WTC11 (cell line): ENCODE measurements around the gene FNBP1L. TPM values are rescaled to one million over a fixed set of nuclear protein-coding genes. Genes with fewer than 3 reads are reported as not detected.

Experiments
- ATAC-seq: fragments of 200-7000 bp; cut with Tn5 transposase; 2 replicates; pipeline ENCODE4 v1.10.0; 2021; ENCODE audit warnings: mild to moderate bottlenecking, moderate library complexity
- CTCF ChIA-PET: fragments of 300-600 bp; sonication (Branson Sonifier 250); formaldehyde crosslinking; loops from one replicate; lab custom pipeline; 2021; ENCODE audit warnings: antibody characterized with exemption; lab: Charles Lee
- POLR2A ChIA-PET: fragments of 350-600 bp; sonication (Branson Sonifier 250); formaldehyde crosslinking; loops from one replicate; lab custom pipeline; 2021; ENCODE audit warnings: antibody characterized with exemption; lab: Charles Lee
- DNase-seq: peaks from one replicate; pipeline ENCODE4 v3.0.0; 2021; ENCODE audit warnings: low spot score
- H3K27ac Mint-ChIP-seq: 2 replicates; pipeline ENCODE4 v1.8.0; 2021; ENCODE audit warnings: mixed read lengths
- H3K27me3 Mint-ChIP-seq: 2 replicates; pipeline ENCODE4 v1.8.0; 2021; ENCODE audit warnings: low read depth, mild to moderate bottlenecking, moderate library complexity, mixed read lengths
- H3K36me3 Mint-ChIP-seq: 2 replicates; pipeline ENCODE4 v1.8.0; 2021; ENCODE audit warnings: mixed read lengths
- H3K4me1 Mint-ChIP-seq: 2 replicates; pipeline ENCODE4 v1.8.0; 2022; ENCODE audit warnings: mixed read lengths
- H3K4me3 Mint-ChIP-seq: 2 replicates; pipeline ENCODE4 v1.8.0; 2021; ENCODE audit warnings: mild to moderate bottlenecking, moderate library complexity, mixed read lengths
- H3K9me3 Mint-ChIP-seq: 2 replicates; pipeline ENCODE4 v1.8.0; 2021; ENCODE audit warnings: mixed read lengths
- AFF4 ChIP-seq: sonication (generic); formaldehyde crosslinking; IDR thresholded peaks from 2 replicates; pipeline ENCODE4 v1.8.1; 2023; ENCODE audit warnings: mild to moderate bottlenecking, missing genetic modification reagents, borderline replicate concordance
- ATF1 ChIP-seq: sonication (generic); formaldehyde crosslinking; IDR thresholded peaks from 2 replicates; pipeline ENCODE4 v1.8.1; 2023; ENCODE audit warnings: mild to moderate bottlenecking, moderate library complexity, missing genetic modification reagents
- ATF2 ChIP-seq: sonication (generic); formaldehyde crosslinking; IDR thresholded peaks from 2 replicates; pipeline ENCODE4 v1.8.1; 2022; ENCODE audit warnings: low read depth, missing genetic modification reagents, borderline replicate concordance
- CBFB ChIP-seq: sonication (generic); formaldehyde crosslinking; IDR thresholded peaks from 2 replicates; pipeline ENCODE4 v1.8.1; 2022; ENCODE audit warnings: mild to moderate bottlenecking, low read depth, missing genetic modification reagents
- CREB1 ChIP-seq: sonication (generic); formaldehyde crosslinking; IDR thresholded peaks from 2 replicates; pipeline ENCODE4 v1.8.0; 2023; ENCODE audit warnings: mild to moderate bottlenecking, missing genetic modification reagents
- CTCF ChIP-seq: fragments of 200-600 bp; IDR thresholded peaks from 2 replicates; pipeline ENCODE4 v1.8.0; 2022; ENCODE audit warnings: antibody characterized with exemption
- E2F1 ChIP-seq: sonication (generic); formaldehyde crosslinking; IDR thresholded peaks from 2 replicates; pipeline ENCODE4 v1.8.0; 2022; ENCODE audit warnings: mild to moderate bottlenecking, missing genetic modification reagents
- EMX1 ChIP-seq: fragments of 250-450 bp; sonication (Bioruptor Pico); IDR thresholded peaks from 2 replicates; pipeline ENCODE4 v1.8.0; 2021; ENCODE audit warnings: mild to moderate bottlenecking
- FOXK1 ChIP-seq: sonication (generic); formaldehyde crosslinking; IDR thresholded peaks from 2 replicates; pipeline ENCODE4 v1.8.0; 2022; ENCODE audit warnings: mild to moderate bottlenecking, moderate library complexity, missing genetic modification reagents
- GRHL2 ChIP-seq: fragments of 250-450 bp; sonication (Bioruptor Pico); IDR thresholded peaks from 2 replicates; pipeline ENCODE4 v1.8.0; 2022; ENCODE audit warnings: mild to moderate bottlenecking, moderate library complexity; ENCODE audit not compliant: insufficient replicate concordance, severe bottlenecking
- IRF2 ChIP-seq: sonication (generic); formaldehyde crosslinking; IDR thresholded peaks from 2 replicates; pipeline ENCODE4 v1.8.0; 2022; ENCODE audit warnings: low read depth, missing genetic modification reagents, borderline replicate concordance
- JUN ChIP-seq: sonication (generic); formaldehyde crosslinking; IDR thresholded peaks from 2 replicates; pipeline ENCODE4 v1.8.0; 2023; ENCODE audit warnings: mild to moderate bottlenecking, missing genetic modification reagents
- NR1H2 ChIP-seq: sonication (generic); formaldehyde crosslinking; IDR thresholded peaks from 2 replicates; pipeline ENCODE4 v1.9.0; 2021; ENCODE audit warnings: mild to moderate bottlenecking, moderate library complexity, missing genetic modification reagents
- NR3C1 ChIP-seq: sonication (generic); formaldehyde crosslinking; conservative IDR thresholded peaks from 2 replicates; pipeline ENCODE4 v1.8.1; 2023; ENCODE audit warnings: low read depth, mild to moderate bottlenecking, missing genetic modification reagents
- SOX15 ChIP-seq: fragments of 250-450 bp; sonication (Bioruptor Pico); IDR thresholded peaks from 2 replicates; pipeline ENCODE4 v1.9.0; 2021; ENCODE audit warnings: mild to moderate bottlenecking
- SP1 ChIP-seq: sonication (generic); formaldehyde crosslinking; conservative IDR thresholded peaks from 2 replicates; pipeline ENCODE4 v1.8.1; 2022; ENCODE audit warnings: missing genetic modification reagents
- TEAD4 ChIP-seq: sonication (generic); formaldehyde crosslinking; IDR thresholded peaks from 2 replicates; pipeline ENCODE4 v1.8.0; 2022; ENCODE audit warnings: mild to moderate bottlenecking, missing genetic modification reagents
- USF2 ChIP-seq: sonication (generic); formaldehyde crosslinking; IDR thresholded peaks from 2 replicates; pipeline ENCODE4 v1.8.1; 2023; ENCODE audit warnings: mild to moderate bottlenecking, missing genetic modification reagents, moderate library complexity
- ZBTB43 ChIP-seq: sonication (generic); formaldehyde crosslinking; IDR thresholded peaks from 2 replicates; pipeline ENCODE4 v1.8.1; 2023; ENCODE audit warnings: mild to moderate bottlenecking, missing genetic modification reagents
- ZNF121 ChIP-seq: sonication (generic); formaldehyde crosslinking; IDR thresholded peaks from 2 replicates; pipeline ENCODE4 v1.8.0; 2023; ENCODE audit warnings: missing genetic modification reagents
- ZNF232 ChIP-seq: sonication (generic); formaldehyde crosslinking; IDR thresholded peaks from 2 replicates; pipeline ENCODE4 v1.8.0; 2022; ENCODE audit warnings: mild to moderate bottlenecking, missing genetic modification reagents
- ZNF317 ChIP-seq: sonication (generic); formaldehyde crosslinking; IDR thresholded peaks from 2 replicates; pipeline ENCODE4 v1.8.1; 2023; ENCODE audit warnings: low read depth, mild to moderate bottlenecking, moderate library complexity, missing genetic modification reagents, borderline replicate concordance
- ZNF416 ChIP-seq: fragments of 250-450 bp; sonication (Bioruptor Pico); IDR thresholded peaks from 2 replicates; pipeline ENCODE4 v1.9.0; 2021; ENCODE audit warnings: mild to moderate bottlenecking, inconsistent platforms
- total RNA-seq: library from RNA; stranded (reverse); gene quantifications from 3 replicates; pipeline ENCODE4 v1.2.3, GENCODE V29; 2021

FNBP1L gene
- total RNA-seq, 1 experiment from 2014 or later: 79.1 TPM

- DNase-seq (no peak), ATAC-seq (no peak)
- Mint-ChIP-seq H3K4me3 (no peak overlapping the region), H3K9me3 (no peaks in the 10 kb centered on the region), H3K4me1 (peaks cover 19% of the 10 kb centered on the region), H3K27ac (no peak overlapping the region), H3K27me3 (no peaks in the 10 kb centered on the region), H3K36me3 (peaks cover 21% of the 10 kb centered on the region)
- ChIA-PET POLR2A (no interaction called here), CTCF (no interaction called here)
- no peak for TF ChIP-seq CBFB (CRISPR knock-in tag)
- no peak for TF ChIP-seq NR3C1
- TF ChIP-seq ZNF416 (CRISPR knock-in tag): no peak
- TF ChIP-seq CTCF: no peak
- no peak for TF ChIP-seq TEAD4 (CRISPR knock-in tag)
- no peak for TF ChIP-seq CREB1 (CRISPR knock-in tag)
- TF ChIP-seq ZNF317 (CRISPR knock-in tag): no peak
- TF ChIP-seq ATF2 (CRISPR knock-in tag): no peak
- no peak for TF ChIP-seq E2F1 (CRISPR knock-in tag)
Measured at GRCh38 chr1:93587354-93587753, 139.4 kb downstream of the FNBP1L start.

GRCh38 chr1:93588206-93588605 is 140.3 kb downstream of the FNBP1L start:
- H3K36me3 Mint-ChIP-seq: peaks cover 15% of the 10 kb centered on the region
- H3K9me3 Mint-ChIP-seq: no peaks in the 10 kb centered on the region
- peaks cover 23% of the 10 kb centered on the region for H3K4me1 Mint-ChIP-seq
- ChIA-PET POLR2A (no interaction called here), CTCF (no interaction called here)
- H3K27ac Mint-ChIP-seq: no peak overlapping the region
- DNase-seq: no peak
- H3K4me3 Mint-ChIP-seq: no peak overlapping the region
- ATAC-seq: no peak
- H3K27me3 Mint-ChIP-seq: no peaks in the 10 kb centered on the region
- no peak for TF ChIP-seq SP1 (CRISPR knock-in tag)
- no peak for TF ChIP-seq SOX15
- TF ChIP-seq IRF2 (CRISPR knock-in tag): no peak
- TF ChIP-seq JUN (CRISPR knock-in tag): no peak
- no peak for TF ChIP-seq ATF1
- no peak for TF ChIP-seq ZNF121 (CRISPR knock-in tag)
- TF ChIP-seq FOXK1: no peak
- TF ChIP-seq ZBTB43: no peak
- no peak for TF ChIP-seq USF2 (CRISPR knock-in tag)
- TF ChIP-seq AFF4: no peak
- TF ChIP-seq GRHL2 (CRISPR knock-in tag): no peak
- no peak for TF ChIP-seq NR1H2 (CRISPR knock-in tag)
- TF ChIP-seq EMX1 (CRISPR knock-in tag): no peak
- no peak for TF ChIP-seq ZNF232 (CRISPR knock-in tag)
- TF ChIP-seq CBFB (CRISPR knock-in tag): no peak
